ENCODE results near the gene LAMB4.

DNA sequence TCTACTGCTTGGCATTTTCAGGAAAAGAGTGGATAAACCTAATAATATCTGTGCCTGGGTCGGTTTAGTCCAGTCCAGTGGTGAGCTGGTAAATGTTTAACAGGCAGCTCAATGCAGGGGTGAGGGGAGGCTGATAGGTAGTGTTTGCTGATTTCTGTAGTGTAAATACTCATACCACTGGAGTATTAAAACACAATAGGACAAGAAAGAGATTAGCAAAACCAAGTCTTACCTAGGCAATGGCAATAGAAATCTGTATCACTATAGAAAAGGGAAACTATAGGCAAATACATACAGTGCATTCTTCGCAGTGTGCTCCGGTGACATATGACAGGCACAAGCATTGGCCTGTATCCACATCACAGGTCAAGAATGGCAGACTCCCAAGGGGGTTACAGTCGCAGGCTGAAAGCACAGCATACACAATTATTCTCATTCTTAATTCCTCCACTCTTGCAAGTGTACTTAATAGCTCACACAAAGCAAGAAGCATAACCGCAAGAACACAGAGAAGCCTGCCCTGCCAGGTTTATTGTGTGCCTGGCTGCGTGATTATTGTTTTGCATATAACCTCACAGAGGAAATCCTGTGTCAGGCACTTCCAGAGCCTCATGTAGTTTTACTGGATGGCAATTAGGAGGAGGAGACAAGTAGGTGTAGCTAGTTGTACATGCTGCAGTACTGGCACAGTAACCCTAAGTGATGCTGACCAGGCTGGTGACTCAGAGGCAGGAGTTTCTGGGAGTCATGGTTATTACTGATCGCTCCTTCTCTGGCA is 35.0 kb downstream of the LAMB4 start:
- TF ChIP-seq, protein P1, sequence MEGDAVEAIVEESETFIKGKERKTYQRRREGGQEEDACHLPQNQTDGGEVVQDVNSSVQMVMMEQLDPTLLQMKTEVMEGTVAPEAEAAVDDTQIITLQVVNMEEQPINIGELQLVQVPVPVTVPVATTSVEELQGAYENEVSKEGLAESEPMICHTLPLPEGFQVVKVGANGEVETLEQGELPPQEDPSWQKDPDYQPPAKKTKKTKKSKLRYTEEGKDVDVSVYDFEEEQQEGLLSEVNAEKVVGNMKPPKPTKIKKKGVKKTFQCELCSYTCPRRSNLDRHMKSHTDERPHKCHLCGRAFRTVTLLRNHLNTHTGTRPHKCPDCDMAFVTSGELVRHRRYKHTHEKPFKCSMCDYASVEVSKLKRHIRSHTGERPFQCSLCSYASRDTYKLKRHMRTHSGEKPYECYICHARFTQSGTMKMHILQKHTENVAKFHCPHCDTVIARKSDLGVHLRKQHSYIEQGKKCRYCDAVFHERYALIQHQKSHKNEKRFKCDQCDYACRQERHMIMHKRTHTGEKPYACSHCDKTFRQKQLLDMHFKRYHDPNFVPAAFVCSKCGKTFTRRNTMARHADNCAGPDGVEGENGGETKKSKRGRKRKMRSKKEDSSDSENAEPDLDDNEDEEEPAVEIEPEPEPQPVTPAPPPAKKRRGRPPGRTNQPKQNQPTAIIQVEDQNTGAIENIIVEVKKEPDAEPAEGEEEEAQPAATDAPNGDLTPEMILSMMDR (IDR thresholded peaks at IDR 0.05), result no peak
- TF ChIP-seq POLR2A (IDR thresholded peaks at IDR 0.05), result no peak
